Endothelial cell of umbilical vein (primary cell): ENCODE measurements around the gene PLCG2.

Experiments
- EZH2 ChIP-seq: IDR thresholded peaks from 2 replicates; pipeline ENCODE4 v1.6.1; 2012; ENCODE audit warnings: borderline replicate concordance, low read depth, mild to moderate bottlenecking, moderate library complexity, low read length, inconsistent platforms; ENCODE audit not compliant: severe bottlenecking
- POLR2A ChIP-seq: IDR thresholded peaks from 2 replicates; pipeline ENCODE4 v1.6.1; 2012; ENCODE audit warnings: low read depth, mild to moderate bottlenecking, control low read depth, low read length
- POLR2AphosphoS5 ChIP-seq: IDR thresholded peaks from 2 replicates; pipeline ENCODE4 v1.6.1; 2012; ENCODE audit warnings: low read depth, mild to moderate bottlenecking, control low read depth, low read length, moderate library complexity; ENCODE audit not compliant: insufficient read depth

DNA sequence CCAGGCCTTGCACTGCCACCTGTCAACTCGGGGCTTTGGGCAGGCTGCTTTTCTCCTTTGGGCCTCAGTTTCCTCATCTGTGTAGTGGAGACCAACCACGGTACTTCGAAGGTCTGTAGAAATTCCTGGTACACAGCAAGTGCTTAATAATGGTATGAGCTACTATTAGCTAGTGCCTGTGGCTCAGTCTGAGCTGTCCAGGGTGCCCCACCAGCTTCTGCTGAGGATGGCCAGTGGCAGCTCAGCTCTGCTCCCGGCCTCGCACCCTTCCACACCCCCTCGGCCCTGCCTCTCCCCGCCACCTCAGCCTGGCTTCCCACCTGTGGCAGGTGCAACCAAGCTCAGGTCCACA is 26.2 kb upstream of the PLCG2 start:
- no peak for TF ChIP-seq POLR2AphosphoS5
- no peak for TF ChIP-seq POLR2A
- no peak for TF ChIP-seq EZH2
